Keratinocyte (primary cell): ENCODE results near the gene MTA3. TPM values are rescaled to one million over a fixed set of nuclear protein-coding genes. Genes with fewer than 3 reads are reported as not detected.

Experiments used
- DNase-seq: peaks from one replicate; pipeline ENCODE4 v3.0.0-alpha.2; 2011; ENCODE audit warnings: low read depth, missing footprints, low spot score
- FAIRE-seq: peaks from 2 replicates; lab custom pipeline; 2011; peaks lifted over from hg19 to GRCh38; lab: Jason Lieb, UNC
- H2AFZ ChIP-seq: 2 replicates; pipeline ENCODE4 v1.6.0; 2012; ENCODE audit warnings: low read length, control low read depth, inconsistent platforms; ENCODE audit not compliant: control insufficient read depth
- H3K27ac ChIP-seq: 2 replicates; pipeline ENCODE4 v1.5.1; 2011; ENCODE audit warnings: low read length; ENCODE audit not compliant: control insufficient read depth, insufficient read depth
- H3K27me3 ChIP-seq: 3 replicates; pipeline ENCODE4 v1.6.0; 2011; ENCODE audit warnings: low read length; ENCODE audit not compliant: control insufficient read depth, insufficient read depth; ENCODE audit errors: extremely low read depth
- H3K36me3 ChIP-seq, 2 experiments: 2 replicates in 1 of 2; 3 replicates in 1 of 2; pipeline ENCODE4 v1.5.1; 2011; ENCODE audit warnings: low read length in 2 of 2, mild to moderate bottlenecking in 1 of 2; ENCODE audit not compliant: control insufficient read depth in 2 of 2, insufficient read depth in 2 of 2; ENCODE audit errors: extremely low read depth in 1 of 2
- H3K4me1 ChIP-seq: 3 replicates; pipeline ENCODE4 v1.5.1; 2011; ENCODE audit warnings: low read length; ENCODE audit not compliant: control insufficient read depth, insufficient read depth; ENCODE audit errors: extremely low read depth
- H3K4me2 ChIP-seq: 3 replicates; pipeline ENCODE4 v1.6.0; 2011; ENCODE audit warnings: low read depth, low read length; ENCODE audit not compliant: control insufficient read depth, insufficient read depth; ENCODE audit errors: extremely low read depth
- H3K4me3 ChIP-seq, 3 experiments: fragments of 200-600 bp in 1 of 3; sonication (generic) in 1 of 3; 2 replicates in 2 of 3; 3 replicates in 1 of 3; pipeline ENCODE4 v1.5.1; 2011 to 2016; ENCODE audit warnings: low read length in 3 of 3, mild to moderate bottlenecking in 3 of 3, control low read depth in 2 of 3, inconsistent platforms in 1 of 3, low read depth in 1 of 3, mixed read lengths in 1 of 3, mixed run types in 1 of 3, moderate library complexity in 1 of 3; ENCODE audit not compliant: control insufficient read depth in 2 of 3, insufficient read depth in 2 of 3; ENCODE audit errors: extremely low read depth in 1 of 3
- H3K79me2 ChIP-seq: 2 replicates; pipeline ENCODE4 v1.6.0; 2012; ENCODE audit warnings: low read length; ENCODE audit not compliant: control insufficient read depth, insufficient read depth
- H3K9ac ChIP-seq: 3 replicates; pipeline ENCODE4 v1.6.0; 2011; ENCODE audit warnings: low read length; ENCODE audit not compliant: control insufficient read depth, insufficient read depth; ENCODE audit errors: extremely low read depth
- H3K9me1 ChIP-seq: 3 replicates; pipeline ENCODE4 v1.6.0; 2011; ENCODE audit warnings: low read length; ENCODE audit not compliant: control insufficient read depth, insufficient read depth; ENCODE audit errors: extremely low read depth
- H3K9me3 ChIP-seq: 2 replicates; pipeline ENCODE4 v1.5.1; 2012; ENCODE audit warnings: low read depth, low read length; ENCODE audit not compliant: control insufficient read depth
- H4K20me1 ChIP-seq: 3 replicates; pipeline ENCODE4 v1.6.0; 2011; ENCODE audit warnings: low read length; ENCODE audit not compliant: control insufficient read depth, insufficient read depth; ENCODE audit errors: extremely low read depth
- CTCF ChIP-seq, 3 experiments: IDR thresholded peaks in 1 of 3; conservative IDR thresholded peaks in 1 of 3; optimal IDR thresholded peaks in 1 of 3; 2 replicates in 2 of 3; 3 replicates in 1 of 3; pipeline versions ENCODE3 to v1.5.1; 2011; ENCODE audit warnings: low read length in 3 of 3, mild to moderate bottlenecking in 3 of 3, moderate library complexity in 2 of 3, control low read depth in 1 of 3, inconsistent platforms in 1 of 3; ENCODE audit not compliant: insufficient read depth in 2 of 3; ENCODE audit errors: extremely low read depth in 1 of 3
- EZH2 ChIP-seq: IDR thresholded peaks from one replicate; pipeline ENCODE4 v1.6.1; 2012; ENCODE audit warnings: inconsistent platforms, mild to moderate bottlenecking, low read length, moderate library complexity
- dilution Hi-C: fragments of 300-500 bp; cut with MboI; formaldehyde crosslinking; loops from one replicate; pipeline ENCODE4 v1.7.0; 2020; ENCODE audit warnings: low sequenced_read_pairs; ENCODE audit not compliant: extremely low pct_ligation_motif_present
- polyA plus RNA-seq, 5 experiments: library from polyadenylated mRNA; depleted of rRNA in 3 of 5; stranded (reverse) in 3 of 5; stranded (forward) in 1 of 5; unstranded in 1 of 5; fragments of >200 nt; gene quantifications; 1 replicate in 1 of 5; 2 replicates in 3 of 5; 3 replicates in 1 of 5; pipeline versions ENCODE4 v1.2.1 to v1.2.3, GENCODE V29; 2011 to 2012; ENCODE audit warnings: missing spikeins in 2 of 5, low read depth in 1 of 5, low replicate concordance in 1 of 5

The MTA3 gene
- polyA plus RNA-seq, 1 donor (not counting 4 experiments of a cell fraction or from before 2014, with no cell fraction given), result 34.3 TPM

GRCh38 chr2:42756150-42756775, 187.8 kb downstream of the MTA3 start:
- H3K27me3 ChIP-seq, result no peaks in the 10 kb centered on the region
- no peaks in the 10 kb centered on the region for H3K9me3 ChIP-seq
- H3K9me1 ChIP-seq, result no peaks in the 10 kb centered on the region
- peaks cover 2% of the 10 kb centered on the region for H4K20me1 ChIP-seq
- H3K27ac ChIP-seq, result no peak overlapping the region
- H3K36me3 ChIP-seq, result peaks cover 0 to 2% of the 10 kb centered on the region in 2 experiments
- no peak overlapping the region for H3K4me3 ChIP-seq
- FAIRE-seq (no peak), DNase-seq (no peak)
- no peak overlapping the region for H3K4me2 ChIP-seq
- no peaks in the 10 kb centered on the region for H3K79me2 ChIP-seq
- no peak for TF ChIP-seq EZH2
- dilution Hi-C loops, result no loop called here
- no peaks in the 10 kb centered on the region for H3K4me1 ChIP-seq
- H2AFZ ChIP-seq, result no peak overlapping the region
- H3K9ac ChIP-seq, result no peak overlapping the region

GRCh38 chr2:42756966-42757513, 188.6 kb downstream of the MTA3 start:
- H3K4me1 ChIP-seq, result no peaks in the 10 kb centered on the region
- H3K4me2 ChIP-seq, result no peak overlapping the region
- no peaks in the 10 kb centered on the region for H3K79me2 ChIP-seq
- dilution Hi-C loops, result no loop called here
- H3K27me3 ChIP-seq, result no peaks in the 10 kb centered on the region
- no peak overlapping the region for H3K4me3 ChIP-seq
- TF ChIP-seq CTCF (optimal IDR thresholded peaks at IDR 0.05 in 1 of 3, IDR thresholded peaks at IDR 0.05 in 1 of 3, conservative IDR thresholded peaks at IDR 0.05 in 1 of 3; ENCODE audit: extremely low read depth in 1 of 3, insufficient read depth in 2 of 3, low read length in 3 of 3), result no peak
- TF ChIP-seq EZH2, result no peak
- H3K36me3 ChIP-seq, result peaks cover 0 to 2% of the 10 kb centered on the region in 2 experiments
- H4K20me1 ChIP-seq, result peaks cover 2% of the 10 kb centered on the region
- H3K9me1 ChIP-seq, result no peaks in the 10 kb centered on the region
- no peaks in the 10 kb centered on the region for H3K9me3 ChIP-seq
- H2AFZ ChIP-seq, result no peak overlapping the region
- FAIRE-seq (no peak), DNase-seq (no peak)
- no peak overlapping the region for H3K9ac ChIP-seq
- H3K27ac ChIP-seq, result no peak overlapping the region
